SU-DHL-6 (cell line): ENCODE measurements around the gene ANO10.
"Not testable (repeated sequence)": the region's sequence is repeated elsewhere in the genome, so short reads cannot be mapped to it uniquely, and the experiment has no call there.

Experiments
- H2AFZ ChIP-seq: fragments of 200-600 bp; sonication (generic); 2 replicates; pipeline ENCODE4 v1.6.1; 2014; ENCODE audit warnings: low read depth, mild to moderate bottlenecking, moderate library complexity, mixed read lengths, antibody characterized with exemption, low read length; ENCODE audit not compliant: severe bottlenecking
- H3F3A ChIP-seq: fragments of 200-600 bp; shearing (Covaris generic); 2 replicates; pipeline ENCODE4 v1.6.0; 2016; ENCODE audit warnings: antibody characterized with exemption, mild to moderate bottlenecking; ENCODE audit not compliant: insufficient read depth
- H3K27ac ChIP-seq: fragments of 200-600 bp; sonication (generic); 2 replicates; pipeline ENCODE4 v1.5.1; 2016; ENCODE audit warnings: low read depth, mild to moderate bottlenecking, low read length, moderate library complexity, mixed read lengths
- H3K27me3 ChIP-seq: fragments of 200-600 bp; sonication (generic), shearing (Covaris generic); 2 replicates; pipeline ENCODE4 v1.6.0; 2014; ENCODE audit warnings: mild to moderate bottlenecking, low read length
- H3K36me3 ChIP-seq: fragments of 200-600 bp; sonication (generic); 2 replicates; pipeline ENCODE4 v1.6.1; 2014; ENCODE audit warnings: mild to moderate bottlenecking, low read length, mixed read lengths
- H3K4me2 ChIP-seq: fragments of 300-600, 200-600 bp; shearing (Covaris generic), sonication (generic); 2 replicates; pipeline ENCODE4 v1.6.0; 2014; ENCODE audit warnings: low read length, low read depth, mild to moderate bottlenecking; ENCODE audit not compliant: poor library complexity, severe bottlenecking
- H3K4me3 ChIP-seq: fragments of 200-600 bp; sonication (generic); 2 replicates; pipeline ENCODE4 v1.5.1; 2014; ENCODE audit warnings: antibody characterized with exemption, low read length, mild to moderate bottlenecking, mixed read lengths; ENCODE audit not compliant: insufficient read depth, poor library complexity, severe bottlenecking
- H3K79me2 ChIP-seq: fragments of 200-600 bp; sonication (generic); 2 replicates; pipeline ENCODE4 v1.6.1; 2014; ENCODE audit warnings: mild to moderate bottlenecking, low read length, moderate library complexity; ENCODE audit not compliant: insufficient read depth
- H3K9ac ChIP-seq: fragments of 200-600 bp; sonication (generic); 2 replicates; pipeline ENCODE4 v1.7.0; 2014; ENCODE audit warnings: mild to moderate bottlenecking, low read length
- H3K9me2 ChIP-seq: fragments of 200-600 bp; sonication (generic); replicated peaks from 2 replicates; pipeline ENCODE4 v1.6.1; 2014; ENCODE audit warnings: low read length; ENCODE audit not compliant: insufficient read depth
- H3K9me3 ChIP-seq: fragments of 200-600 bp; sonication (generic); 2 replicates; pipeline ENCODE4 v1.6.1; 2014; ENCODE audit warnings: low read length, mixed read lengths; ENCODE audit not compliant: insufficient read depth
- H4K20me1 ChIP-seq: fragments of 200-600 bp; sonication (generic); 2 replicates; pipeline ENCODE4 v1.6.1; 2014; ENCODE audit warnings: low read depth, mild to moderate bottlenecking, antibody characterized with exemption, low read length, moderate library complexity, mixed read lengths
- CTCF ChIP-seq: fragments of 200-600 bp; sonication (generic); IDR thresholded peaks from one replicate; pipeline ENCODE4 v1.5.1; 2017; ENCODE audit warnings: antibody characterized with exemption, mild to moderate bottlenecking, low read length, moderate library complexity; ENCODE audit not compliant: insufficient read depth, poor library complexity, severe bottlenecking
- EZH2phosphoT487 ChIP-seq: fragments of 200-600 bp; sonication (generic), shearing (Covaris generic); conservative IDR thresholded peaks from 2 replicates; pipeline ENCODE4 v1.6.1; 2018; ENCODE audit warnings: mild to moderate bottlenecking, antibody characterized with exemption, low read length, moderate library complexity, mixed read lengths

ANO10 gene

DNA sequence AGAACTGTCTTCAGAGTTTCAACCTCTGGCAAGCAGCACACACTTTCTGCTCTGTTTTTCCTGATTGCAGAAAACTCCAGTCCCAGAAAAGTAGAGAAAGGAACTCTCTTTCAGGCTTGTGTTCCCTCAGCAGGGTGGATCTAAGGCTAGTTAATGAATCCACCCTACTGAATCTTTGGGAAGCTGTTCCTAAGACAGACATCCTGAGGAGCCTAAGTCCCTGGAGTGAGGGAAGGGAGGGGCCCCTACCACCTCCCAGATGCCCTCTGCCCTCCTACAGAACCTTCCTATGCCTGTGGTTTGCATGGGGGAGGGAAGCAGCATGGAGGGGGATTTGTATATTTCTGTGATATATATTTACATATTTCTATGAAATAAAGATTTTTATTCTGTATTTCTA lies 124.4 kb downstream of the ANO10 start:
- no peak overlapping the region for H3K4me2 ChIP-seq
- no peak overlapping the region for H3K27ac ChIP-seq
- no peak overlapping the region for H2AFZ ChIP-seq

DNA sequence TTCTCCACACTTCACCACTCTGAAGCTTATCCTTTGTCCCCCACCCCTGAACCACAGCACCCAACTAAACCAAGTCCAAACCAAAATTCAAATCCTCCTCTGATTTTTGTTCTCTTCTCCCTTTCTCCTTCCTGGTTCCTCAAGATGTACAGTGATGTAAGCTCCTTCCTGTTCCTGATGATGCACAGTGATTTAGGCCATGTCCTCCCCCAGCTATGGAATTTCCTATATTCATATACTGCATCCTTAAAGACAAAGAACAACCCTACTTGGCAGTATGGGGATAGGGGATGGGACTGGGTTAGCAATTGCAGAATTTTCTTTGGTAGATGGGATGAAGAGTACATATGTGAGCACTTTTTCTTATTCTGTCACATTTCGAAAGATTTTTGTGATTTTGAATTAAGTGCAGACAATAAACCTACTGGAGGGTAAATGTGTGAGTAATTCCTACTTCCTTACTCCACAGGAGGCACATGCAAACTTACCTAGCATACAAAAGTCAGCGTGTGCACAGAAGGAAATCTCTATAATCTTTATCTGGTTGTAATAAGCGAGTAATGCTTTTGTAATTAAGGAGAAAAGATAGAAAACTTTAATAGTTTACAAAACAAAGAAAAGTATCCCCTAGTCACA lies 125.0 kb downstream of the ANO10 start:
- H3K9ac ChIP-seq: no peak overlapping the region
- TF ChIP-seq CTCF (no peak), EZH2phosphoT487 (no peak)

More for the DNA sequence above, 124.4 kb downstream of the ANO10 start:
- H3K79me2 ChIP-seq: no peaks in the 10 kb centered on the region
- H4K20me1 ChIP-seq: no peaks in the 10 kb centered on the region
- H3F3A ChIP-seq: no peaks in the 10 kb centered on the region
- no peaks in the 10 kb centered on the region for H3K27me3 ChIP-seq
- no peaks in the 10 kb centered on the region for H3K9me3 ChIP-seq
- H3K9ac ChIP-seq: no peak overlapping the region
- no peak overlapping the region for H3K4me3 ChIP-seq
- TF ChIP-seq CTCF (no peak), EZH2phosphoT487 (no peak)
- no peaks in the 10 kb centered on the region for H3K36me3 ChIP-seq
- H3K9me2 ChIP-seq: no peaks in the 10 kb centered on the region

DNA sequence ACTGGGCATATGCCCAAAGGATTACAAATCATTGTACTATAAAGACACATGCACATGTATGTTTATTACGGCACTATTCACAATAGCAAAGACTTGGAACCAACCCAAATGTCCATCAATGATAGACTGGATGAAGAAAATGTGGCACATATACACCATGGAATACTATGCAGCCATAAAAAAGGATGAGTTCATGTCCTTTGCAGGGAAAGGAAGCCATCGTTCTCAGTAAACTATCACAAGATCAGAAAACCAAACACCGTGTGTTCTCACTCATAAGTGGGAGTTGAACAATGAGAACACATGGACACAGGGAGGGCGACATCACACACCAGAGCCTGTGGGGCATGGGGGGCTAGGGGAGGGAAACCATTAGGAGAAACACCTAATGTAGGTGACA lies 128.9 kb downstream of the ANO10 start:
- H4K20me1 ChIP-seq, H3F3A ChIP-seq, H3K27me3 ChIP-seq, H3K9me3 ChIP-seq, H2AFZ ChIP-seq, H3K27ac ChIP-seq, H3K4me2 ChIP-seq, H3K9me2 ChIP-seq, H3K36me3 ChIP-seq, H3K9ac ChIP-seq, H3K4me3 ChIP-seq, H3K79me2 ChIP-seq: not testable (repeated sequence)

More for the DNA sequence above, 125.0 kb downstream of the ANO10 start:
- Histone ChIP-seq H4K20me1 (no peaks in the 10 kb centered on the region), H3K27ac (no peak overlapping the region), H3K4me2 (no peak overlapping the region), H3K4me3 (no peak overlapping the region), H3K36me3 (no peaks in the 10 kb centered on the region), H3K27me3 (no peaks in the 10 kb centered on the region), H3F3A (no peaks in the 10 kb centered on the region), H3K9me2 (no peaks in the 10 kb centered on the region), H3K79me2 (no peaks in the 10 kb centered on the region), H3K9me3 (no peaks in the 10 kb centered on the region), H2AFZ (no peak overlapping the region)

- not testable (repeated sequence) for H3K36me3 ChIP-seq, H3F3A ChIP-seq, H2AFZ ChIP-seq, H4K20me1 ChIP-seq, H3K9me3 ChIP-seq, H3K27ac ChIP-seq, H3K79me2 ChIP-seq, H3K9ac ChIP-seq, H3K4me2 ChIP-seq, H3K4me3 ChIP-seq, H3K27me3 ChIP-seq, H3K9me2 ChIP-seq
These were observed 130.0 kb downstream of the ANO10 start for GRCh38 chr3:43491807-43492206.
